ENCODE data around the gene NECTIN4. TPM values are rescaled to one million over a fixed set of nuclear protein-coding genes. Genes with fewer than 3 reads are reported as not detected.

NECTIN4 gene
- total and polyA plus RNA-seq, 2 of the 13 experiments (the other 11 are each of a cell fraction or from before 2014, with no cell fraction given) = 5.9 to 12.4 TPM

DNA sequence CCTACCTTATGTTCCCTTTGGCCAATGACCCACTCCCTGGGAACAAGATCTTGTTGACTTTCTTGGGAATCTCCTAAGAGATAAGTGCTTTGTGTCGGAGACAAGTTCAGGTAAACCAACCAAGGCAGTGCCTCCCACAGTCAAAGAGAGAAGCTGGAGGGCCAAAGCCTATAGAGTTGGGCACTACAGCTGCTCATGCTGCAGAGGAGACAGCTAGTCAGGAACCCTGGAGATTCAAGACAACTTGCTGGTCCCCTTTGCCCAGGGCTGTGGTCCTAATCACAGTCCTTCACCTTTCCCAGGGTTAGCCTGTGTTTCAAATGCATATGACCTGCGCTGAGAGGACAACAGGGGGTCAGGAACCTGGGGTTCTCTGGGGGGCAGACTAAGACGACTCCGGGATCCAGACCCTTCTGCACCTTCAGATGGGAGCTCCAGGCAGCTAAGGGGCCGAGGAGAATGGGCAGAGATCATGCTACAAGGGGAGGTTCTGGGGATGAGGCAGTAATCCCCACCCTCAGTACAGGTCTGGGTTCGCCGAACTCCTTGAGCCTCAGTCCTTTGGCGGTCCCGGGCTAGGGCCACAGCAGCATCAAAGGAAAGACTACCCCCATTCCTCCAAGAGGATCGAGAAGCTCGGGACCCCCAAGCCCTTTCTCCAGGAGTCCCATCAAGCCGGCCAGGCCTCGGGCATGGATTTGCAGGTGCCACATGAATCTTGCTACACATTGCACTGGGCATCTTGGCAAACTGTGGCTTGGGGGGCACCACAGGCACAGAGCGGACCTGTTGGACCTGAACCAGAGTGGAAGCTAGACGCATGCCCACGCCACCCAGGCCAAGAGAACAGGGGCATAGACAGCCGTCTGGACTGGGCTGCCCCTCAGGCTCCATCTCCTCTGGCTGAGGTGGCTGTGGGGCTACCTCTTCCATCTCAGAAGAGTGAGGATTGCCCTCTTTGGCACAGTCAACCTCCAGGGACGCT is 41.6 kb downstream of the NECTIN4 start:
- in situ Hi-C loops (cut with HindIII; ENCODE audit: extremely low pct_ligation_motif_present, low pct_unique_long_range_greater_than_20kb) (no loop called here), intact Hi-C loops (cut with micrococcal nuclease; ENCODE audit: unreplicated experiment) (no loop called here)
- Histone ChIP-seq H3K27ac (ENCODE audit: extremely low read length, insufficient read depth, low read length) (no peak overlapping the region), H3K4me2 (ENCODE audit: low read depth, low read length) (no peak overlapping the region), H4K20me1 (ENCODE audit: insufficient read depth, low read length) (no peaks in the 10 kb centered on the region), H3K9me3 (ENCODE audit: low read length) (no peaks in the 10 kb centered on the region), H3K4me1 (ENCODE audit: insufficient read depth, low read length) (peaks cover 28% of the 10 kb centered on the region), H3K4me3 (replicated peaks in 1 of 3; ENCODE audit: insufficient read depth in 1 of 3, low read depth in 2 of 3, low read length in 3 of 3) (no peak overlapping the region), H3K79me2 (ENCODE audit: insufficient read depth, low read length) (peaks cover 13% of the 10 kb centered on the region), H3K36me3 (replicated peaks in 1 of 2; ENCODE audit: control insufficient read depth in 1 of 2, insufficient read depth in 2 of 2, low read length in 2 of 2) (peaks cover 0 to 6% of the 10 kb centered on the region in 2 experiments; a peak in 4 of 5 replicates), H3K9ac (ENCODE audit: insufficient read depth, low read depth, low read length) (no peak overlapping the region), H3K27me3 (ENCODE audit: control insufficient read depth in 1 of 2, insufficient read depth in 2 of 2, low read length in 2 of 2) (no peaks in the 10 kb centered on the region; a peak in 2 of 5 replicates), H2AFZ (ENCODE audit: low read length) (no peak overlapping the region)
- 85% methylated on average over 16 of the region's 18 CpGs for WGBS (ENCODE audit: low lambda C conversion rate)
- ATAC-seq (no peak), FAIRE-seq (no peak), DNase-seq (ENCODE audit: low spot score) (no peak)
- BruUV-seq (replicated peaks) = no TSS peak
- ChIA-PET CTCF (ENCODE audit: low intra/inter-chr PET ratio, low total read pairs) (no interaction called here), POLR2A (interaction anchor here (3.3 to 4.3 kb wide), 2 partner anchors 27 to 34 kb away, joined by 38 to 60 read pairs; partner anchors contain the start of gene F11R)
- TF ChIP-seq NR2F1 (CRISPR knock-in tag; IDR thresholded peaks at IDR 0.05) = no peak
- peak; percentile 52 for TF ChIP-seq AGO2 (optimal IDR thresholded peaks at IDR 0.05; ENCODE audit: low read depth, low read length)

GRCh38 chr1:161046605-161047228 is 42.6 kb downstream of the NECTIN4 start:
- Histone ChIP-seq H4K20me1 (ENCODE audit: insufficient read depth, low read length) (no peaks in the 10 kb centered on the region), H3K4me1 (ENCODE audit: insufficient read depth, low read length) (peaks cover 28% of the 10 kb centered on the region), H2AFZ (ENCODE audit: low read length) (no peak overlapping the region), H3K79me2 (ENCODE audit: insufficient read depth, low read length) (peaks cover 13% of the 10 kb centered on the region), H3K9me3 (ENCODE audit: low read length) (no peaks in the 10 kb centered on the region), H3K36me3 (replicated peaks in 1 of 2; ENCODE audit: control insufficient read depth in 1 of 2, insufficient read depth in 2 of 2, low read length in 2 of 2) (peaks cover 4 to 16% of the 10 kb centered on the region in 2 experiments), H3K27me3 (ENCODE audit: control insufficient read depth in 1 of 2, insufficient read depth in 2 of 2, low read length in 2 of 2) (no peaks in the 10 kb centered on the region; a peak in 2 of 5 replicates), H3K4me2 (ENCODE audit: low read depth, low read length) (peak overlapping the region; percentile 85), H3K27ac (ENCODE audit: extremely low read length, insufficient read depth, low read length) (peak overlapping the region; percentile 94), H3K4me3 (replicated peaks in 1 of 3; ENCODE audit: insufficient read depth in 1 of 3, low read depth in 2 of 3, low read length in 3 of 3) (peak overlapping the region; percentile 78 to 84 (median 79); a peak in 5 of 6 replicates), H3K9ac (ENCODE audit: insufficient read depth, low read depth, low read length) (peak overlapping the region; percentile 87; the same call in 1 of the 2 replicates)
- POLR2A ChIA-PET = interaction anchor here (1.2 to 4.3 kb wide), 8 partner anchors 26 to 130 kb away, joined by 4 to 60 read pairs (median 12); partner anchors contain the start of genes B4GALT3, F11R, NIT1 and PFDN2
- no TSS peak for BruUV-seq (replicated peaks)
- CTCF ChIA-PET (ENCODE audit: low intra/inter-chr PET ratio, low total read pairs) = no interaction called here
- intact Hi-C loops (cut with micrococcal nuclease; ENCODE audit: unreplicated experiment) (no loop called here), in situ Hi-C loops (cut with HindIII; ENCODE audit: extremely low pct_ligation_motif_present, low pct_unique_long_range_greater_than_20kb) (no loop called here)
- DNase-seq (ENCODE audit: low spot score) = no peak
- no peak for ATAC-seq
- WGBS (ENCODE audit: low lambda C conversion rate) = 56% methylated on average over 2 of the region's 2 CpGs
- FAIRE-seq = no peak
- TF ChIP-seq TBX3 (IDR thresholded peaks at IDR 0.05; ENCODE audit: borderline replicate concordance) (no peak), ZNF281 (CRISPR knock-in tag; IDR thresholded peaks at IDR 0.05; ENCODE audit: borderline replicate concordance) (no peak), ZFP82 (CRISPR knock-in tag; IDR thresholded peaks at IDR 0.05; ENCODE audit: borderline replicate concordance) (no peak), PRDM4 (CRISPR knock-in tag; IDR thresholded peaks at IDR 0.05; ENCODE audit: borderline replicate concordance) (no peak), ATF1 (CRISPR knock-in tag; IDR thresholded peaks at IDR 0.05) (no peak), SMAD9 (CRISPR knock-in tag; IDR thresholded peaks at IDR 0.05) (no peak)

Data from HepG2 (cell line).